Suprapubic skin (tissue), 4 donors: ENCODE results near the gene SHISA7. TPM values are rescaled to one million over a fixed set of nuclear protein-coding genes. Genes with fewer than 3 reads are reported as not detected.

ENCODE experiments used
- DNase-seq, 2 donors: peaks; one replicate each; pipeline ENCODE4 v3.0.0-alpha.2; 2019; ENCODE audit warnings: low spot score in 2 of 2
- H3K27ac ChIP-seq: fragments of 200-600 bp; sonication (generic); one replicate; pipeline ENCODE4 v1.5.1; 2019
- H3K27me3 ChIP-seq: fragments of 200-600 bp; sonication (generic); one replicate; pipeline ENCODE4 v1.5.1; 2019
- H3K36me3 ChIP-seq: fragments of 200-600 bp; sonication (generic); one replicate; pipeline ENCODE4 v1.5.1; 2019
- H3K4me1 ChIP-seq: fragments of 200-600 bp; sonication (generic); one replicate; pipeline ENCODE4 v1.5.1; 2019
- H3K4me3 ChIP-seq: fragments of 200-600 bp; sonication (generic); one replicate; pipeline ENCODE4 v1.5.1; 2019; ENCODE audit warnings: mild to moderate bottlenecking
- H3K9me3 ChIP-seq: fragments of 200-600 bp; sonication (generic); one replicate; pipeline ENCODE4 v1.5.1; 2019
- CTCF ChIP-seq, 2 donors: fragments of 200-600 bp in 1 of 2; fragments of 450-650 bp in 1 of 2; sonication (generic) in 1 of 2; IDR thresholded peaks; one replicate each; pipeline ENCODE4 v1.5.1; 2016 to 2019; ENCODE audit warnings: antibody characterized with exemption in 2 of 2, mild to moderate bottlenecking in 1 of 2, moderate library complexity in 1 of 2
- EP300 ChIP-seq: sonication (generic); formaldehyde crosslinking; IDR thresholded peaks from one replicate; pipeline ENCODE4 v1.6.1; 2017; ENCODE audit warnings: antibody characterized with exemption
- POLR2A ChIP-seq, 2 donors: fragments of 450-650 bp; IDR thresholded peaks; one replicate each; pipeline ENCODE4 v1.6.1; 2017; ENCODE audit warnings: antibody characterized with exemption in 2 of 2, mild to moderate bottlenecking in 2 of 2, moderate library complexity in 2 of 2
- POLR2AphosphoS5 ChIP-seq, 3 donors: sonication (generic); formaldehyde crosslinking; IDR thresholded peaks; one replicate each; pipeline ENCODE4 v1.6.1; 2017; ENCODE audit warnings: antibody characterized with exemption in 3 of 3
- WGBS: methylation state at CpG from one replicate; pipeline ENCODE4 v1.1.5; 2018; 5-methylcytosine and 5-hydroxymethylcytosine counted together
- total RNA-seq, 4 donors: library from RNA; depleted of rRNA; stranded (reverse); fragments of >200 nt; gene quantifications; one replicate each; pipeline ENCODE4 v1.1.0, GENCODE V29; 2016

The SHISA7 gene
- total RNA-seq, 4 donors from 2014 or later: 0.08 to 0.26 TPM; not detected in 2

DNA sequence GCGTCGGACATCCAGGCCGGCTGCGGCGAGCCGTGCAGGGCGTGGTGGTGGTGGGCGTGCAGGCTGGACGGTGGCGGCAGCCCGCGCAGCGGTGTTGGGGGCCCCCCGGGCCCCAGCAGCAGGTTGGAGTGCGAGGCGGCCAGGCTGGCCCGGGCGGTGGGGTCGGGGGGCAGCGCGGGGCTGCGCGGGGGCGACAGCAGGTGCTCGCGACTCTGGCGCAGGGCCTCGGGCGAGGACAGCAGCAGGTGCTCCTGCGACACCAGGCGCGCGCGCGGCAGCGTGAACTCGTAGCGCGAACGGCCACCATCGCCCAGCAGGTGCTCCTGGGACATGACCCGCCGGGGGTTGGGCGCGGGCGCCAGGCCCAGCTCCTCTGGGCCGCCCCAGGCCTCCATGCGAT, 9.8 kb downstream of the SHISA7 start:
- no peaks in the 10 kb centered on the region for H3K9me3 ChIP-seq

GRCh38 chr19:55432241-55432959, 10.7 kb downstream of the SHISA7 start:
- TF ChIP-seq EP300 (no peak), POLR2AphosphoS5 (IDR thresholded peaks at IDR 0.05) (no peak), CTCF (IDR thresholded peaks at IDR 0.05) (no peak), POLR2A (IDR thresholded peaks at IDR 0.05) (no peak)
- 87% methylated on average over 12 of the region's 14 CpGs for WGBS
- Histone ChIP-seq H3K27ac (no peak overlapping the region), H3K9me3 (no peaks in the 10 kb centered on the region), H3K4me3 (no peak overlapping the region), H3K4me1 (peaks cover 4% of the 10 kb centered on the region), H3K36me3 (no peaks in the 10 kb centered on the region), H3K27me3 (peaks cover 73% of the 10 kb centered on the region)
- no peak for DNase-seq

More for the DNA sequence above, 9.8 kb downstream of the SHISA7 start:
- no peak overlapping the region for H3K27ac ChIP-seq
- H3K36me3 ChIP-seq: no peaks in the 10 kb centered on the region
- no CpG with 5 or more reads among the region's 48 CpGs for WGBS
- H3K4me1 ChIP-seq: peaks cover 4% of the 10 kb centered on the region
- H3K4me3 ChIP-seq: no peak overlapping the region
- peaks cover 78% of the 10 kb centered on the region for H3K27me3 ChIP-seq
- TF ChIP-seq EP300 (no peak), POLR2A (IDR thresholded peaks at IDR 0.05) (no peak), POLR2AphosphoS5 (IDR thresholded peaks at IDR 0.05) (no peak), CTCF (IDR thresholded peaks at IDR 0.05) (no peak)
- no peak for DNase-seq

DNA sequence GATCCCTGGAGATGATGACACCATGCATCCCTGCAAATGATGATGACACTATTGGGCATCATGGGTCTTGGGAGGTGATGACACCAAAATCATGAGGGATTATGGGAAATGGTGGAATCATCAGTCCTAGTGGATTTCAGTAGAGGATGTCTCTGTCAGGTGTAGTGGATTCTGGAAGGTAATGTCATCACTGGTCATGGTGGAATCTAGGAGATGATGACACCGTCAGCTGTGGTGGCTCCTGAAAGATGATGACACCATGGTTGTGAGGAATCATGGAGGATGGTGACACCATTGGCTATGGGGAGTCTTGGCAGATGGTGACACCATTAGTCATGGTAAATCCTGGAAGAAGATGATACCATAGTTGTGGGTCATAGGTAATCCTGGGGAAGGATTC, 11.9 kb downstream of the SHISA7 start:
- H3K36me3 ChIP-seq: no peaks in the 10 kb centered on the region
- H3K27ac ChIP-seq: no peak overlapping the region
- no peak for DNase-seq
- TF ChIP-seq POLR2AphosphoS5 (IDR thresholded peaks at IDR 0.05) (no peak), POLR2A (IDR thresholded peaks at IDR 0.05) (no peak), CTCF (IDR thresholded peaks at IDR 0.05) (no peak), EP300 (no peak)
- peaks cover 63% of the 10 kb centered on the region for H3K27me3 ChIP-seq
- no peaks in the 10 kb centered on the region for H3K9me3 ChIP-seq
- WGBS: 83% methylated on average over 1 of the region's 1 CpG
- H3K4me3 ChIP-seq: no peak overlapping the region
- peaks cover 4% of the 10 kb centered on the region for H3K4me1 ChIP-seq

GRCh38 chr19:55426042-55426441, 17.1 kb downstream of the SHISA7 start:
- H3K27me3 ChIP-seq: peaks cover 40% of the 10 kb centered on the region
- no peaks in the 10 kb centered on the region for H3K9me3 ChIP-seq
- TF ChIP-seq POLR2A (IDR thresholded peaks at IDR 0.05) (no peak), CTCF (IDR thresholded peaks at IDR 0.05) (no peak), POLR2AphosphoS5 (IDR thresholded peaks at IDR 0.05) (no peak), EP300 (no peak)
- H3K36me3 ChIP-seq: no peaks in the 10 kb centered on the region
- no peak overlapping the region for H3K4me3 ChIP-seq
- peaks cover 3% of the 10 kb centered on the region for H3K4me1 ChIP-seq
- H3K27ac ChIP-seq: no peak overlapping the region
- no peak for DNase-seq
- 79% methylated on average over 2 of the region's 2 CpGs for WGBS

- TF ChIP-seq POLR2AphosphoS5 (IDR thresholded peaks at IDR 0.05) (no peak), POLR2A (IDR thresholded peaks at IDR 0.05) (no peak), EP300 (no peak), CTCF (IDR thresholded peaks at IDR 0.05) (no peak)
- 75% methylated on average over 3 of the region's 3 CpGs for WGBS
- no peaks in the 10 kb centered on the region for H3K36me3 ChIP-seq
- peaks cover 28% of the 10 kb centered on the region for H3K27me3 ChIP-seq
- H3K4me3 ChIP-seq: no peak overlapping the region
- H3K4me1 ChIP-seq: peaks cover 3% of the 10 kb centered on the region
- no peaks in the 10 kb centered on the region for H3K9me3 ChIP-seq
- no peak overlapping the region for H3K27ac ChIP-seq
- no peak for DNase-seq
Observed at GRCh38 chr19:55424518-55424917, 18.6 kb downstream of the SHISA7 start.
